ENCODE measurements around the gene BRS3. TPM values are rescaled to one million over a fixed set of nuclear protein-coding genes. Genes with fewer than 3 reads are reported as not detected.

BRS3 gene
- total RNA-seq, 6 experiments from 2014 or later: not detected

DNA sequence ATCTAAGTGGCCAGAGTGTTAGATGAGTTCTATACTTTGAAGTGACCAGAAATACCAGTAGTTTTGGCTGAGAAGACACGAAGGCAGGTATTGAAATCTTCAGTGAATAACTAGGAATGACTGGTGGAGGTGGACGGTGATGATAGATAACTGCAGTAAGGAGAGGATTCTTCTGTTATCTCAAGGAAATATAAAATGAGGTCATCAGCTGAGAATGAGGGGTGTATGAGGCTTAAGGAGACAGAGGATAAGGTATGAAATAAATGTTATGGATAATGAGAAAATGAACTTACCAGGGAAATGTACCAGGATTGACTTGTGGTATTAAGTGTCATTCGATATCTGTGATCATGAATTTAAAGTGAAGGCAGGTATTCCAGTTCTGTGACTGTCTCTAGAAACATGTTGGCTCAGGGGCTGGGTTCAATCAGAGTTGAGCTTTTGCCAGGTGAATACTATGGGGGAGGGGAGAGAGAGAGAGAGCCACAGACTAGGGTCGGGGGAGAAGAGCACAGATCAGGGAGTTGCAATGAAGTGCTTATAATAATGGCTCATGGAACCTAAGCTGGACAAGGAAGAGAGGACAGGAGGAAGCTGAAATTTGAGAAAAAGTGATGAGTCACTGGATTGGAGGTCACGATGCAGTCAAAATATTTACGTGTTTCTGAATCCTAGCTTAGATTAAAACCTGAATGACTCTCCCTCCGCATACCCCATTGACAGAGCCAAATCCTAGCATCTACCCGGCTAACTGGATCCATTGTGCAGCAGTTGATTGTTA lies 37.5 kb upstream of the BRS3 start:
- H3K36me3 ChIP-seq: no peaks in the 10 kb centered on the region
- no peak overlapping the region for H3K27ac ChIP-seq
- H3K9me3 ChIP-seq: no peaks in the 10 kb centered on the region
- no peak overlapping the region for H3K4me3 ChIP-seq
- WGBS (ENCODE audit: insufficient coverage, low coverage, low lambda C conversion rate, missing lambda C conversion rate): 49% methylated on average over 7 of the region's 8 CpGs
- intact Hi-C loops (cut with DNase I): no loop called here
- H3K4me1 ChIP-seq: no peaks in the 10 kb centered on the region
- DNase-seq (no peak), ATAC-seq (no peak)
- TF ChIP-seq POLR2A (IDR thresholded peaks at IDR 0.05): no peak
- TF ChIP-seq, protein P1, sequence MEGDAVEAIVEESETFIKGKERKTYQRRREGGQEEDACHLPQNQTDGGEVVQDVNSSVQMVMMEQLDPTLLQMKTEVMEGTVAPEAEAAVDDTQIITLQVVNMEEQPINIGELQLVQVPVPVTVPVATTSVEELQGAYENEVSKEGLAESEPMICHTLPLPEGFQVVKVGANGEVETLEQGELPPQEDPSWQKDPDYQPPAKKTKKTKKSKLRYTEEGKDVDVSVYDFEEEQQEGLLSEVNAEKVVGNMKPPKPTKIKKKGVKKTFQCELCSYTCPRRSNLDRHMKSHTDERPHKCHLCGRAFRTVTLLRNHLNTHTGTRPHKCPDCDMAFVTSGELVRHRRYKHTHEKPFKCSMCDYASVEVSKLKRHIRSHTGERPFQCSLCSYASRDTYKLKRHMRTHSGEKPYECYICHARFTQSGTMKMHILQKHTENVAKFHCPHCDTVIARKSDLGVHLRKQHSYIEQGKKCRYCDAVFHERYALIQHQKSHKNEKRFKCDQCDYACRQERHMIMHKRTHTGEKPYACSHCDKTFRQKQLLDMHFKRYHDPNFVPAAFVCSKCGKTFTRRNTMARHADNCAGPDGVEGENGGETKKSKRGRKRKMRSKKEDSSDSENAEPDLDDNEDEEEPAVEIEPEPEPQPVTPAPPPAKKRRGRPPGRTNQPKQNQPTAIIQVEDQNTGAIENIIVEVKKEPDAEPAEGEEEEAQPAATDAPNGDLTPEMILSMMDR (IDR thresholded peaks at IDR 0.05): no peak
- no peaks in the 10 kb centered on the region for H3K27me3 ChIP-seq

DNA sequence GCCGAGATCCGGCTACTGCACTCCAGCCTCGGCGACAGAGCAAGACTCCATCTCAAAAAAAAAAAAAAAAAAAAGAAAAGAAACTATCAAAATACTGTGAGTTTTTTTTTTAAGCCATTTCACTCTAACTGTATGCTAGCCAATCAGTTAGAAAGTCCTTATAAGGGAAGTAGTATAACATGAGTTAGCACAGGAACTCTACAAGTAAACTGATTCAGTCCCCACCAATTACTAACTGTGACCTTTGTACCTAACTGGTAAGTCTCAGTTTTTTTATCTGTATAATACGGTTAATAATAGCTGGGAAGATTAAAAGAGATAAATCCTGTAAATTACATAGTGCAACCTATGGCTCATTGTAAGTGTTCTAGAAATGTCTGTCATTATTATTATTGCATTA lies 35.1 kb upstream of the BRS3 start:
- no peaks in the 10 kb centered on the region for H3K9me3 ChIP-seq
- no peaks in the 10 kb centered on the region for H3K36me3 ChIP-seq
- no peak overlapping the region for H3K27ac ChIP-seq
- intact Hi-C loops (cut with DNase I): no loop called here
- H3K27me3 ChIP-seq: no peaks in the 10 kb centered on the region
- no peaks in the 10 kb centered on the region for H3K4me1 ChIP-seq
- no peak for TF ChIP-seq POLR2A (IDR thresholded peaks at IDR 0.05)
- TF ChIP-seq, protein P1 (IDR thresholded peaks at IDR 0.05): no peak
- H3K4me3 ChIP-seq: no peak overlapping the region
- ATAC-seq (no peak), DNase-seq (no peak)
- WGBS (ENCODE audit: insufficient coverage, low coverage, low lambda C conversion rate, missing lambda C conversion rate): 47% methylated on average over 1 of the region's 5 CpGs

DNA sequence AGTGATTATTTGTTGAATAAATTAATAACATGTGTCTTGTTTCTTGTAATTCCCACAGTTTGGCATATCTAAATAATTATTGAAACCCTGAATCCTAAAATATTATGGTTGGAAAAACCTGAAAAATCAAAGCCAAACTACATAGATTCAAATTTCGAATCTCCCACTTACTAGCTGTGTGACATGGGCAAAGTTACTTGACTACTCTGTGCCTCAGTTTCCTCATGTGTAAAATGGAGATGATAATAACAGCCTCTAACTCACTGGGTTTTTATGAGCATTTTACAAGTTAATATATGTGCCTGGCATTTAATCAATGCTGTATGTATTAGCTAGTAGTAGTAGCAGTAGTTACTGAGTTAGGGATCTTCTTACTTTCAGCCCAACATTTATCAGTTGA lies 34.6 kb upstream of the BRS3 start:
- Histone ChIP-seq H3K36me3 (no peaks in the 10 kb centered on the region), H3K9me3 (no peaks in the 10 kb centered on the region), H3K27me3 (no peaks in the 10 kb centered on the region), H3K27ac (no peak overlapping the region), H3K4me1 (no peaks in the 10 kb centered on the region), H3K4me3 (no peak overlapping the region)
- DNase-seq (no peak), ATAC-seq (no peak)
- intact Hi-C loops (cut with DNase I): no loop called here
- 35% methylated on average over 1 of the region's 1 CpG for WGBS (ENCODE audit: insufficient coverage, low coverage, low lambda C conversion rate, missing lambda C conversion rate)
- TF ChIP-seq, protein P1 (IDR thresholded peaks at IDR 0.05): no peak
- TF ChIP-seq POLR2A (IDR thresholded peaks at IDR 0.05): no peak

DNA sequence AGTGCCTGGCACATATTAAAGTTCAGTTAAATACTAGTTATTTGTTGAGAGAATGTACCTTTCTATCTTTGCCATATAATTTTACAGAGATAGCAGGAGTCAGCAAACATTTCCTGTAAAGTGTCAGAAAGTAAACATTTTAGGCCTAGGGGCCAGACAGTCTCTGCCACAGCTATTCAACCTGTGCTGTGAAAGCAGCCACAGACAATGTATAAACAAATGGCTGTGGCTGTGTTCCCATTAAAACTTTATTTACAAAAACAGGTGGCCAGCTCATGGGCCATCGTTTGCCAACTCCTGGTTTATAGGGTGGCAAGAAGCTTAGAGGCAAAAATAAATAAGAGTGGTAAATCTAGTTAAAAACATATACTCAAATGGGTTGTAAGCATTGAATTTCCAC lies 34.0 kb upstream of the BRS3 start:
- Histone ChIP-seq H3K27ac (no peak overlapping the region), H3K36me3 (no peaks in the 10 kb centered on the region), H3K4me3 (no peak overlapping the region), H3K4me1 (no peaks in the 10 kb centered on the region), H3K27me3 (no peaks in the 10 kb centered on the region), H3K9me3 (no peaks in the 10 kb centered on the region)
- TF ChIP-seq, protein P1 (IDR thresholded peaks at IDR 0.05): no peak
- no peak for TF ChIP-seq POLR2A (IDR thresholded peaks at IDR 0.05)
- no peak for DNase-seq
- intact Hi-C loops (cut with DNase I): no loop called here
- peak in 1 of 4 donors; percentile 37 for ATAC-seq
- WGBS (ENCODE audit: insufficient coverage, low coverage, low lambda C conversion rate, missing lambda C conversion rate): 33% methylated on average over 1 of the region's 1 CpG
